Central memory CD4-positive, alpha-beta T cell (primary cell): ENCODE data around the gene MED13L.
"Not testable (repeated sequence)": the region's sequence is repeated elsewhere in the genome, so short reads cannot be mapped to it uniquely, and the experiment has no call there.

Source experiments
- DNase-seq: peaks from one replicate; pipeline ENCODE4 v3.0.0; 2022

MED13L gene

GRCh38 chr12:116303066-116303465 lies 25.6 kb upstream of the MED13L start:
- DNase-seq: no peak

- DNase-seq: no peak
Observed at GRCh38 chr12:116302166-116303058, 24.9 kb upstream of the MED13L start.

- DNase-seq: no peak
Observed at GRCh38 chr12:116301621-116302020, 24.1 kb upstream of the MED13L start.

- DNase-seq: no peak
Observed at GRCh38 chr12:116299665-116300328, 22.3 kb upstream of the MED13L start.

GRCh38 chr12:116299064-116299463 lies 21.6 kb upstream of the MED13L start:
- DNase-seq: no peak

GRCh38 chr12:116298578-116298977 lies 21.1 kb upstream of the MED13L start:
- DNase-seq: no peak

- no peak for DNase-seq
Observed at GRCh38 chr12:116297224-116297834, 19.8 kb upstream of the MED13L start.

GRCh38 chr12:116295327-116296263 lies 18.1 kb upstream of the MED13L start:
- no peak for DNase-seq

- DNase-seq: no peak
Observed at GRCh38 chr12:116294454-116295165, 17.1 kb upstream of the MED13L start.

GRCh38 chr12:116293687-116294453 lies 16.4 kb upstream of the MED13L start:
- no peak for DNase-seq

GRCh38 chr12:116291218-116291617 lies 13.7 kb upstream of the MED13L start:
- no peak for DNase-seq

GRCh38 chr12:116288735-116289134 lies 11.2 kb upstream of the MED13L start:
- DNase-seq: no peak

- no peak for DNase-seq
Observed at GRCh38 chr12:116287842-116288301, 10.4 kb upstream of the MED13L start.

GRCh38 chr12:116284396-116284795 lies 6.9 kb upstream of the MED13L start:
- no peak for DNase-seq

GRCh38 chr12:116283881-116284280 lies 6.4 kb upstream of the MED13L start:
- DNase-seq: not testable (repeated sequence)

- no peak for DNase-seq
Observed at GRCh38 chr12:116282371-116283286, 5.1 kb upstream of the MED13L start.

GRCh38 chr12:116280595-116281290 lies 3.2 kb upstream of the MED13L start:
- no peak for DNase-seq

GRCh38 chr12:116278667-116279066 lies 1.2 kb upstream of the MED13L start:
- DNase-seq: no peak

GRCh38 chr12:116278279-116278626 lies 760 bp upstream of the MED13L start:
- no peak for DNase-seq
